ENCODE data around the gene CD248. TPM values are rescaled to one million over a fixed set of nuclear protein-coding genes. Genes with fewer than 3 reads are reported as not detected.

The CD248 gene
- total RNA-seq, 1 experiment from 2014 or later = not detected

DNA sequence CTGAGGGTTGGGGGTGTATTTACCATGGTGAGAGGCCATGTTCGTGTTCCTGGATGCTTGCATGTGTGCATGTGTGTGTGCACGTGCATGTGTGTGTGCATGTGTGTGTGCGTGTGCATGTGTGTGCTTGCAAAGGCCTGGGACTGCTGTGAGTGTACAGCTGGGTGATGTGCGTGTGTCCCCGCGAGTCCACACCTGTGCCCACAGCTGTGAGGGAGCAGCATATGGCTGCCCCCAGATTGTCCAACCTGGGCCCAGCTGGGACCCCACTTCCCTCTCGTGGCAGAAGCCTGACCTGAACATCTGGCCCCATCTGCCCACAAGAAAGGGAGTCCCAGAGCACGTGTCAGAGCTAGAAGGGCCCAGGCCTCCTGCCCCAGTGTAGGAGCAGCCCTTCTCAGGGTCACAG, 8.4 kb upstream of the CD248 start:
- no peaks in the 10 kb centered on the region for H3K79me2 ChIP-seq (ENCODE audit: low read depth)
- H3K27ac ChIP-seq = no peak overlapping the region
- H3K9me3 ChIP-seq (ENCODE audit: insufficient read depth, low read depth) = peaks cover under 1% of the 10 kb centered on the region; the same call in 1 of the 2 replicates
- no peak for DNase-seq
- no peak for TF ChIP-seq EZH2 (IDR thresholded peaks at IDR 0.05; ENCODE audit: low read depth)
- TF ChIP-seq, protein P1, sequence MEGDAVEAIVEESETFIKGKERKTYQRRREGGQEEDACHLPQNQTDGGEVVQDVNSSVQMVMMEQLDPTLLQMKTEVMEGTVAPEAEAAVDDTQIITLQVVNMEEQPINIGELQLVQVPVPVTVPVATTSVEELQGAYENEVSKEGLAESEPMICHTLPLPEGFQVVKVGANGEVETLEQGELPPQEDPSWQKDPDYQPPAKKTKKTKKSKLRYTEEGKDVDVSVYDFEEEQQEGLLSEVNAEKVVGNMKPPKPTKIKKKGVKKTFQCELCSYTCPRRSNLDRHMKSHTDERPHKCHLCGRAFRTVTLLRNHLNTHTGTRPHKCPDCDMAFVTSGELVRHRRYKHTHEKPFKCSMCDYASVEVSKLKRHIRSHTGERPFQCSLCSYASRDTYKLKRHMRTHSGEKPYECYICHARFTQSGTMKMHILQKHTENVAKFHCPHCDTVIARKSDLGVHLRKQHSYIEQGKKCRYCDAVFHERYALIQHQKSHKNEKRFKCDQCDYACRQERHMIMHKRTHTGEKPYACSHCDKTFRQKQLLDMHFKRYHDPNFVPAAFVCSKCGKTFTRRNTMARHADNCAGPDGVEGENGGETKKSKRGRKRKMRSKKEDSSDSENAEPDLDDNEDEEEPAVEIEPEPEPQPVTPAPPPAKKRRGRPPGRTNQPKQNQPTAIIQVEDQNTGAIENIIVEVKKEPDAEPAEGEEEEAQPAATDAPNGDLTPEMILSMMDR (conservative IDR thresholded peaks at IDR 0.05) = no peak
- peaks cover 4% of the 10 kb centered on the region; the same call in 1 of the 2 replicates for H3F3A ChIP-seq (ENCODE audit: insufficient read depth, low read depth)
- no peaks in the 10 kb centered on the region for H3K36me3 ChIP-seq (ENCODE audit: low read depth)
- H3K4me1 ChIP-seq (replicated peaks; ENCODE audit: insufficient read depth) = peaks cover 34% of the 10 kb centered on the region
- ChIA-PET CTCF (interaction anchor here (0.6 kb wide), 1 partner anchor 38 kb away, joined by 4 read pairs; no protein-coding TSS in a partner anchor), POLR2A (ENCODE audit: unreplicated experiment) (no interaction called here)
- intact Hi-C loops (cut with micrococcal nuclease; ENCODE audit: unreplicated experiment) = no loop called here
- H3K4me2 ChIP-seq = no peak overlapping the region
- no peak overlapping the region for H3K4me3 ChIP-seq
- no peak overlapping the region for H2AFZ ChIP-seq
- no peaks in the 10 kb centered on the region for H4K20me1 ChIP-seq (ENCODE audit: insufficient read depth)
- 0 out of 2 replicates have a peak, but pooled peaks cover 7% of the 10 kb centered on the region for H3K27me3 ChIP-seq (ENCODE audit: insufficient read depth, low read depth)
- BruUV-seq (replicated peaks) = no TSS peak
- no peaks in the 10 kb centered on the region for H3K9me2 ChIP-seq (ENCODE audit: insufficient read depth)

DNA sequence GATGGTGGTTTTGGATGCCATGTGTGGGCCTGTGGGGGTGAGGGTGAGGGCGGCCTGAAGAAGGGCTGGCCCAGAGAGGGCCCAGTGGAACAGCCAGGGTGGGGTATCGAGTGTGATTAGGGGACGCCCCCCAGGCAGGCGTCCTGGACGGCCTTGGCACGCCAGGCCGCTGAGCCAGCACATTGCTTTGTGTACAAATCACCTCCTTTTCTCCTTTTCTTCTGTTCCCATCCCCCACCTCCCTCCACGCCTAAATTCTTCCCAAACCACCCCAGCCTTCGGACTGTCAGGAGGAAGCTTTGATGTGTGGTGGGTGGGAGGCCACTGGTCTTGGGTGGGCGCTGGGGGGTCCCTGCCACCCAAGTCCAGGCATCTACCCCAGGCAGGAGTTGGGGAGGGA, 7.8 kb upstream of the CD248 start:
- CTCF ChIA-PET = interaction anchor here (0.5 kb wide), 1 partner anchor 154 kb away, joined by 3 read pairs; no protein-coding TSS in a partner anchor
- no peaks in the 10 kb centered on the region for H3K36me3 ChIP-seq (ENCODE audit: low read depth)
- 0 out of 2 replicates have a peak, but pooled peaks cover 8% of the 10 kb centered on the region for H3K27me3 ChIP-seq (ENCODE audit: insufficient read depth, low read depth)
- no peak overlapping the region for H3K4me2 ChIP-seq
- DNase-seq = no peak
- H3K9me2 ChIP-seq (ENCODE audit: insufficient read depth) = no peaks in the 10 kb centered on the region
- intact Hi-C loops (cut with micrococcal nuclease; ENCODE audit: unreplicated experiment) = no loop called here
- no peak overlapping the region for H3K27ac ChIP-seq
- H3K4me3 ChIP-seq = no peak overlapping the region
- no TSS peak for BruUV-seq (replicated peaks)
- no peaks in the 10 kb centered on the region for H4K20me1 ChIP-seq (ENCODE audit: insufficient read depth)
- H3F3A ChIP-seq (ENCODE audit: insufficient read depth, low read depth) = peaks cover 3% of the 10 kb centered on the region; the same call in 1 of the 2 replicates
- no peak overlapping the region for H2AFZ ChIP-seq
- no peak for TF ChIP-seq EZH2 (IDR thresholded peaks at IDR 0.05; ENCODE audit: low read depth)
- TF ChIP-seq, protein P1 (conservative IDR thresholded peaks at IDR 0.05) = no peak
- POLR2A ChIA-PET (ENCODE audit: unreplicated experiment) = no interaction called here
- no peaks in the 10 kb centered on the region for H3K79me2 ChIP-seq (ENCODE audit: low read depth)
- peaks cover 7% of the 10 kb centered on the region; the same call in 1 of the 2 replicates for H3K9me3 ChIP-seq (ENCODE audit: insufficient read depth, low read depth)
- H3K4me1 ChIP-seq (replicated peaks; ENCODE audit: insufficient read depth) = peaks cover 34% of the 10 kb centered on the region

DNA sequence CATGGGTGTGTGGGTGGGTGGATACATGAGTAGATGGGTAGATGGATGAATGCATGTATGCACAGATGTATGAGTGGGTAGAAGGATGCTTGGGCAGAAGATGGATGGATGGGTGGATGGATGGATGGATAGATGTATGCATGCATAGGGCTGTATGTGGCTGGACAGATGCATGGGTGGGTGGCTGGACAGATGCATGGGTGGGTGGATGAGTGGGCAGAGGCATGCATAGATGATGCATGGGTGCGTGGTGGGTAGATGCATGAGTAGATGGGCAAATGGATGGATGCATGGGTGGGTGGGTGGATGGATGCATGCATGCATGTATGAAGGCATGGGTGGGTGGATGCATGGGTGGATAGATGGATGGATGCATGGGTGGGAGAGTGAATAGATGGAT, 6.8 kb upstream of the CD248 start:
- Histone ChIP-seq H3K27ac (no peak overlapping the region), H3K9me2 (ENCODE audit: insufficient read depth) (no peaks in the 10 kb centered on the region), H3K4me1 (replicated peaks; ENCODE audit: insufficient read depth) (peaks cover 34% of the 10 kb centered on the region), H3K4me3 (no peak overlapping the region), H4K20me1 (ENCODE audit: insufficient read depth) (no peaks in the 10 kb centered on the region), H3F3A (ENCODE audit: insufficient read depth, low read depth) (peaks cover 3% of the 10 kb centered on the region; the same call in 1 of the 2 replicates), H3K9me3 (ENCODE audit: insufficient read depth, low read depth) (peaks cover 13% of the 10 kb centered on the region; the same call in 1 of the 2 replicates), H3K36me3 (ENCODE audit: low read depth) (no peaks in the 10 kb centered on the region), H2AFZ (no peak overlapping the region), H3K4me2 (no peak overlapping the region), H3K27me3 (ENCODE audit: insufficient read depth, low read depth) (peaks cover 8% of the 10 kb centered on the region; the same call in 1 of the 2 replicates), H3K79me2 (ENCODE audit: low read depth) (no peaks in the 10 kb centered on the region)
- ChIA-PET POLR2A (ENCODE audit: unreplicated experiment) (no interaction called here), CTCF (no interaction called here)
- DNase-seq = no peak
- no TSS peak for BruUV-seq (replicated peaks)
- TF ChIP-seq, protein P1 (conservative IDR thresholded peaks at IDR 0.05) = no peak
- no peak for TF ChIP-seq EZH2 (IDR thresholded peaks at IDR 0.05; ENCODE audit: low read depth)
- intact Hi-C loops (cut with micrococcal nuclease; ENCODE audit: unreplicated experiment) = no loop called here
